ENCODE data around the gene SH2D6. TPM values are rescaled to one million over a fixed set of nuclear protein-coding genes. Genes with fewer than 3 reads are reported as not detected.

The SH2D6 gene
- total and polyA plus RNA-seq, 9 of the 15 experiments (the other 6 are each of a cell fraction or from before 2014, with no cell fraction given): 0.07 to 0.76 (median 0.33) TPM; not detected in 2

DNA sequence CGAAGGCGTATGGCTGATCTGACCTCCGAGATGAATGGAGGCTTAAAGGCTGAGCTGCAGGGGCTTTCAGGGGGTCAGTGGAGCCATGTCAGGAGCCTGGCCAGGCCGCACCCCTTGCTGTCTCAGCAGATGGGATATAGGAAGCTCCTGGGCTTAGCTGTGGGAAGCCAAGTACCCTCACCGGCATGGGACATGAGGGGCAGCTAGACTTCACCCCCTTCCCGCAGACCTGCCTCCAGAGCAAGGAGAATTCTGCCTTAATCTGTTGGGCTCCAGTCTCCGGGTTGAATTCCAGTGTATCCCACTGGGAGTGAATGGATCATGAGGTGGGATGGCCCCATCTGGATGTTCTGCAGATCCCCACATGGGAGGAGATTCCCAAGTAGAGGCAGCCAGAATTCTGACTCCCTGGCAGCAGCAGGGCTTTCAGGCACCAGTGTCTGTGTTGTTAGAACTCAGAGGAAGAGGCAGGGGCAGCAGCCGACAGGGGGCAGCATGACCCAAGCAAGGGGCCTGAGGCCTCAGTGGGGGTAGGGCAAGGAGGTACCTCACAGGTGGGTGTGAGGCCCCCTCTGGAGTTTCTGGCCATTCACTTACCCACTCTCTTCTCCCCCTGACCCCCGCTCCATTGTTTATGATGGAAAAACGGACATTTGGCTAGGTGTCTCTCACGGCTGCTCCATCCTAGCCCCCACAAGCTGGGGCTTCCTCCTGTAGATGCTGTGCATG, 27.4 kb upstream of the SH2D6 start (continued):
- TF ChIP-seq, protein P1, sequence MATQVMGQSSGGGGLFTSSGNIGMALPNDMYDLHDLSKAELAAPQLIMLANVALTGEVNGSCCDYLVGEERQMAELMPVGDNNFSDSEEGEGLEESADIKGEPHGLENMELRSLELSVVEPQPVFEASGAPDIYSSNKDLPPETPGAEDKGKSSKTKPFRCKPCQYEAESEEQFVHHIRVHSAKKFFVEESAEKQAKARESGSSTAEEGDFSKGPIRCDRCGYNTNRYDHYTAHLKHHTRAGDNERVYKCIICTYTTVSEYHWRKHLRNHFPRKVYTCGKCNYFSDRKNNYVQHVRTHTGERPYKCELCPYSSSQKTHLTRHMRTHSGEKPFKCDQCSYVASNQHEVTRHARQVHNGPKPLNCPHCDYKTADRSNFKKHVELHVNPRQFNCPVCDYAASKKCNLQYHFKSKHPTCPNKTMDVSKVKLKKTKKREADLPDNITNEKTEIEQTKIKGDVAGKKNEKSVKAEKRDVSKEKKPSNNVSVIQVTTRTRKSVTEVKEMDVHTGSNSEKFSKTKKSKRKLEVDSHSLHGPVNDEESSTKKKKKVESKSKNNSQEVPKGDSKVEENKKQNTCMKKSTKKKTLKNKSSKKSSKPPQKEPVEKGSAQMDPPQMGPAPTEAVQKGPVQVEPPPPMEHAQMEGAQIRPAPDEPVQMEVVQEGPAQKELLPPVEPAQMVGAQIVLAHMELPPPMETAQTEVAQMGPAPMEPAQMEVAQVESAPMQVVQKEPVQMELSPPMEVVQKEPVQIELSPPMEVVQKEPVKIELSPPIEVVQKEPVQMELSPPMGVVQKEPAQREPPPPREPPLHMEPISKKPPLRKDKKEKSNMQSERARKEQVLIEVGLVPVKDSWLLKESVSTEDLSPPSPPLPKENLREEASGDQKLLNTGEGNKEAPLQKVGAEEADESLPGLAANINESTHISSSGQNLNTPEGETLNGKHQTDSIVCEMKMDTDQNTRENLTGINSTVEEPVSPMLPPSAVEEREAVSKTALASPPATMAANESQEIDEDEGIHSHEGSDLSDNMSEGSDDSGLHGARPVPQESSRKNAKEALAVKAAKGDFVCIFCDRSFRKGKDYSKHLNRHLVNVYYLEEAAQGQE (IDR thresholded peaks at IDR 0.05; ENCODE audit: borderline replicate concordance): peak; percentile 89
- TF ChIP-seq, protein P1 (CRISPR knock-in tag; IDR thresholded peaks at IDR 0.05; ENCODE audit: low read depth): no peak
- no peak for TF ChIP-seq ZNF232 (CRISPR knock-in tag; IDR thresholded peaks at IDR 0.05)
- TF ChIP-seq, protein P2, sequence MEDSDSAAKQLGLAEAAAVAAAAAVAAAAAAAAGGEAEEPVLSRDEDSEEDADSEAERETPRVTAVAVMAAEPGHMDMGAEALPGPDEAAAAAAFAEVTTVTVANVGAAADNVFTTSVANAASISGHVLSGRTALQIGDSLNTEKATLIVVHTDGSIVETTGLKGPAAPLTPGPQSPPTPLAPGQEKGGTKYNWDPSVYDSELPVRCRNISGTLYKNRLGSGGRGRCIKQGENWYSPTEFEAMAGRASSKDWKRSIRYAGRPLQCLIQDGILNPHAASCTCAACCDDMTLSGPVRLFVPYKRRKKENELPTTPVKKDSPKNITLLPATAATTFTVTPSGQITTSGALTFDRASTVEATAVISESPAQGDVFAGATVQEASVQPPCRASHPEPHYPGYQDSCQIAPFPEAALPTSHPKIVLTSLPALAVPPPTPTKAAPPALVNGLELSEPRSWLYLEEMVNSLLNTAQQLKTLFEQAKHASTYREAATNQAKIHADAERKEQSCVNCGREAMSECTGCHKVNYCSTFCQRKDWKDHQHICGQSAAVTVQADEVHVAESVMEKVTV (CRISPR knock-in tag; IDR thresholded peaks at IDR 0.05): peak; percentile 97
- TF ChIP-seq XRCC5 (IDR thresholded peaks at IDR 0.05; ENCODE audit: low read depth, low read length): 0 out of 2 replicates have a peak, but pooled peaks have one; percentile 47
- TF ChIP-seq, protein P3, sequence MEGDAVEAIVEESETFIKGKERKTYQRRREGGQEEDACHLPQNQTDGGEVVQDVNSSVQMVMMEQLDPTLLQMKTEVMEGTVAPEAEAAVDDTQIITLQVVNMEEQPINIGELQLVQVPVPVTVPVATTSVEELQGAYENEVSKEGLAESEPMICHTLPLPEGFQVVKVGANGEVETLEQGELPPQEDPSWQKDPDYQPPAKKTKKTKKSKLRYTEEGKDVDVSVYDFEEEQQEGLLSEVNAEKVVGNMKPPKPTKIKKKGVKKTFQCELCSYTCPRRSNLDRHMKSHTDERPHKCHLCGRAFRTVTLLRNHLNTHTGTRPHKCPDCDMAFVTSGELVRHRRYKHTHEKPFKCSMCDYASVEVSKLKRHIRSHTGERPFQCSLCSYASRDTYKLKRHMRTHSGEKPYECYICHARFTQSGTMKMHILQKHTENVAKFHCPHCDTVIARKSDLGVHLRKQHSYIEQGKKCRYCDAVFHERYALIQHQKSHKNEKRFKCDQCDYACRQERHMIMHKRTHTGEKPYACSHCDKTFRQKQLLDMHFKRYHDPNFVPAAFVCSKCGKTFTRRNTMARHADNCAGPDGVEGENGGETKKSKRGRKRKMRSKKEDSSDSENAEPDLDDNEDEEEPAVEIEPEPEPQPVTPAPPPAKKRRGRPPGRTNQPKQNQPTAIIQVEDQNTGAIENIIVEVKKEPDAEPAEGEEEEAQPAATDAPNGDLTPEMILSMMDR (IDR thresholded peaks at IDR 0.05 in 2 of 3, conservative IDR thresholded peaks at IDR 0.05 in 1 of 3; ENCODE audit: insufficient read depth in 2 of 3, low read depth in 1 of 3, low read length in 3 of 3): peak; percentile 88 to 92 (median 91)
- TF ChIP-seq SMC3 (conservative IDR thresholded peaks at IDR 0.05; ENCODE audit: insufficient read depth, low read depth, low read length): peak; percentile 93
- TF ChIP-seq MAZ (CRISPR knock-in tag; conservative IDR thresholded peaks at IDR 0.05 in 1 of 2, IDR thresholded peaks at IDR 0.05 in 1 of 2): peak; percentile 51 to 53; a peak in 2 of 4 replicates
- TF ChIP-seq GATAD2A (IDR thresholded peaks at IDR 0.05): 0 out of 2 replicates have a peak, but pooled peaks have one; percentile 50
- TF ChIP-seq, protein P4, sequence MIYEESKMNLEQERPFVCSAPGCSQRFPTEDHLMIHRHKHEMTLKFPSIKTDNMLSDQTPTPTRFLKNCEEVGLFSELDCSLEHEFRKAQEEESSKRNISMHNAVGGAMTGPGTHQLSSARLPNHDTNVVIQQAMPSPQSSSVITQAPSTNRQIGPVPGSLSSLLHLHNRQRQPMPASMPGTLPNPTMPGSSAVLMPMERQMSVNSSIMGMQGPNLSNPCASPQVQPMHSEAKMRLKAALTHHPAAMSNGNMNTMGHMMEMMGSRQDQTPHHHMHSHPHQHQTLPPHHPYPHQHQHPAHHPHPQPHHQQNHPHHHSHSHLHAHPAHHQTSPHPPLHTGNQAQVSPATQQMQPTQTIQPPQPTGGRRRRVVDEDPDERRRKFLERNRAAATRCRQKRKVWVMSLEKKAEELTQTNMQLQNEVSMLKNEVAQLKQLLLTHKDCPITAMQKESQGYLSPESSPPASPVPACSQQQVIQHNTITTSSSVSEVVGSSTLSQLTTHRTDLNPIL (CRISPR knock-in tag; IDR thresholded peaks at IDR 0.05): no peak
- TF ChIP-seq, protein P5, sequence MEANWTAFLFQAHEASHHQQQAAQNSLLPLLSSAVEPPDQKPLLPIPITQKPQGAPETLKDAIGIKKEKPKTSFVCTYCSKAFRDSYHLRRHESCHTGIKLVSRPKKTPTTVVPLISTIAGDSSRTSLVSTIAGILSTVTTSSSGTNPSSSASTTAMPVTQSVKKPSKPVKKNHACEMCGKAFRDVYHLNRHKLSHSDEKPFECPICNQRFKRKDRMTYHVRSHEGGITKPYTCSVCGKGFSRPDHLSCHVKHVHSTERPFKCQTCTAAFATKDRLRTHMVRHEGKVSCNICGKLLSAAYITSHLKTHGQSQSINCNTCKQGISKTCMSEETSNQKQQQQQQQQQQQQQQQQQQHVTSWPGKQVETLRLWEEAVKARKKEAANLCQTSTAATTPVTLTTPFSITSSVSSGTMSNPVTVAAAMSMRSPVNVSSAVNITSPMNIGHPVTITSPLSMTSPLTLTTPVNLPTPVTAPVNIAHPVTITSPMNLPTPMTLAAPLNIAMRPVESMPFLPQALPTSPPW (CRISPR knock-in tag; IDR thresholded peaks at IDR 0.05): peak; percentile 44

Measured in K562 (cell line).